K562 (cell line): Measurements from ENCODE around the gene CCDC174. TPM values are rescaled to one million over a fixed set of nuclear protein-coding genes. Genes with fewer than 3 reads are reported as not detected.

Experiments used
- BCOR ChIP-seq: fragments of 450-650 bp; IDR thresholded peaks from 2 replicates; pipeline ENCODE4 v1.6.1; 2016
- CEBPZ ChIP-seq: fragments of 150-350 bp; IDR thresholded peaks from 2 replicates; pipeline ENCODE4 v1.6.1; 2014; ENCODE audit warnings: low read depth, mild to moderate bottlenecking, low read length, borderline replicate concordance
- CREB3L1 ChIP-seq: fragments of 450-650 bp; IDR thresholded peaks from 2 replicates; pipeline ENCODE4 v1.6.1; 2014; ENCODE audit warnings: low read depth, mild to moderate bottlenecking, moderate library complexity, borderline replicate concordance
- E2F3 ChIP-seq: fragments of 250-450 bp; sonication (Bioruptor Pico); IDR thresholded peaks from 2 replicates; pipeline ENCODE4 v1.4.0; 2020; ENCODE audit warnings: mild to moderate bottlenecking
- ELK1 ChIP-seq: sonication (generic); formaldehyde crosslinking; IDR thresholded peaks from 2 replicates; pipeline ENCODE4 v1.8.1; 2022; ENCODE audit warnings: missing genetic modification reagents
- HDAC8 ChIP-seq: fragments of 450-650 bp; IDR thresholded peaks from 2 replicates; pipeline ENCODE4 v1.6.1; 2016; ENCODE audit warnings: mild to moderate bottlenecking, missing genetic modification characterization, moderate library complexity, missing compliant biosample characterization
- MEF2A ChIP-seq: IDR thresholded peaks from 2 replicates; pipeline ENCODE4 v1.6.1; 2011; ENCODE audit warnings: low read depth, mild to moderate bottlenecking, low read length, moderate library complexity; ENCODE audit not compliant: control insufficient read depth
- NCOA1 ChIP-seq: fragments of 450-650 bp; IDR thresholded peaks from 2 replicates; pipeline ENCODE4 v1.6.1; 2016; ENCODE audit warnings: low read depth
- POLR3G ChIP-seq: IDR thresholded peaks from 2 replicates; pipeline ENCODE4 v1.6.1; 2011; ENCODE audit not compliant: insufficient read length, insufficient replicate concordance; ENCODE audit errors: extremely low read depth
- RBM39 ChIP-seq: fragments of 200-400 bp; formaldehyde crosslinking; optimal IDR thresholded peaks from 2 replicates; pipeline ENCODE3; 2018; ENCODE audit warnings: low read depth, low read length
- RUNX1 ChIP-seq: sonication (generic); IDR thresholded peaks from 2 replicates; pipeline ENCODE4 v1.6.1; 2016; ENCODE audit warnings: antibody characterized with exemption, low read depth
- SRSF7 ChIP-seq: fragments of 200-400 bp; formaldehyde crosslinking; optimal IDR thresholded peaks from 2 replicates; pipeline ENCODE3; 2017; ENCODE audit warnings: mild to moderate bottlenecking, low read depth, low read length
- SUPT5H ChIP-seq: fragments of 450-650 bp; IDR thresholded peaks from 2 replicates; pipeline ENCODE4 v1.6.1; 2016
- USF1 ChIP-seq: sonication (generic); formaldehyde crosslinking; IDR thresholded peaks from 2 replicates; pipeline ENCODE4 v1.9.0; 2022; ENCODE audit warnings: mild to moderate bottlenecking, missing genetic modification reagents
- YY1 ChIP-seq, 3 experiments: IDR thresholded peaks; 2 replicates each; pipeline ENCODE4 v1.6.1; 2011; ENCODE audit warnings: low read length in 2 of 3, mild to moderate bottlenecking in 2 of 3, moderate library complexity in 2 of 3, borderline replicate concordance in 1 of 3, control low read depth in 1 of 3, low read depth in 1 of 3; ENCODE audit not compliant: insufficient read depth in 3 of 3, insufficient replicate concordance in 2 of 3, control insufficient read depth in 1 of 3, insufficient read length in 1 of 3; ENCODE audit errors: extremely low read depth in 1 of 3
- ZBTB2 ChIP-seq: fragments of 450-650 bp; IDR thresholded peaks from 2 replicates; pipeline ENCODE4 v1.6.1; 2016; ENCODE audit warnings: antibody characterized with exemption
- ZNF282 ChIP-seq: sonication (generic); formaldehyde crosslinking; IDR thresholded peaks from 2 replicates; pipeline ENCODE4 v1.8.1; 2023; ENCODE audit warnings: missing genetic modification reagents
- ZNF695 ChIP-seq: fragments of 450-650 bp; formaldehyde crosslinking; IDR thresholded peaks from 2 replicates; pipeline ENCODE4 v1.4.0; 2020; ENCODE audit warnings: mild to moderate bottlenecking, moderate library complexity
- ZNF76 ChIP-seq: fragments of 250-450 bp; sonication (Bioruptor Pico); IDR thresholded peaks from 2 replicates; pipeline ENCODE4 v1.4.0; 2020; ENCODE audit warnings: mild to moderate bottlenecking, moderate library complexity, borderline replicate concordance
- polyA plus RNA-seq, 8 experiments: library from polyadenylated mRNA; depleted of rRNA in 4 of 8; stranded (reverse) in 5 of 8; unstranded in 3 of 8; fragments of >200 nt; fragmentation: Nextera tagmentation in 2 of 8; fragmentation: Illumina TruSeq in 1 of 8; extraction: Ambion mirVana in 2 of 8; extraction: Trizol in 1 of 8; gene quantifications; 2 replicates each; pipeline versions ENCODE4 v1.2.1 to v1.2.3, GENCODE V29; 2011 to 2014; ENCODE audit warnings: inconsistent platforms in 1 of 8, missing spikeins in 1 of 8
- total RNA-seq, 7 experiments: library from RNA; depleted of rRNA in 6 of 7; stranded (reverse); fragments of >200 nt in 6 of 7; fragmentation: Illumina TruSeq in 2 of 7; extraction: Trizol in 2 of 7; gene quantifications; 2 replicates each; pipeline versions ENCODE4 v1.2.1 to v1.2.3, GENCODE V29; 2011 to 2021; ENCODE audit warnings: low replicate concordance in 1 of 7

The CCDC174 gene
- total and polyA plus RNA-seq, 9 of the 15 experiments (the other 6 are each of a cell fraction or from before 2014, with no cell fraction given), result 7.4 to 41.0 (median 28.5) TPM

GRCh38 chr3:14651440-14652251, at the start of gene CCDC174 (continued):
- TF ChIP-seq CEBPZ, result no peak; the same call in 1 of the 2 replicates
- TF ChIP-seq RUNX1, result peak; percentile 71; the same call in 1 of the 2 replicates
- TF ChIP-seq MEF2A, result no peak
- TF ChIP-seq ZBTB2, result peak; percentile 92
- no peak for TF ChIP-seq ZNF282 (CRISPR knock-in tag)
- no peak for TF ChIP-seq SRSF7
- TF ChIP-seq ZNF695 (CRISPR knock-in tag), result no peak
- no peak for TF ChIP-seq POLR3G
- peak; percentile 81 for TF ChIP-seq CREB3L1
- no peak for TF ChIP-seq E2F3
- TF ChIP-seq RBM39, result peak; percentile 65
- TF ChIP-seq BCOR, result no peak
- no peak for TF ChIP-seq USF1 (CRISPR knock-in tag)
- peak; percentile 81; the same call in 1 of the 2 replicates for TF ChIP-seq NCOA1
- TF ChIP-seq HDAC8, result peak; percentile 89
- TF ChIP-seq ELK1 (CRISPR knock-in tag), result no peak
- TF ChIP-seq ZNF76, result no peak
- peak; percentile 100 for TF ChIP-seq YY1 (IDR thresholded peaks at IDR 0.05; ENCODE audit: borderline replicate concordance in 1 of 3, control insufficient read depth in 1 of 3, extremely low read depth in 1 of 3, insufficient read depth in 3 of 3, insufficient read length in 1 of 3, insufficient replicate concordance in 2 of 3, low read depth in 1 of 3, low read length in 2 of 3)
- peak; percentile 94 for TF ChIP-seq SUPT5H
